OCI-LY1 (cell line): ENCODE data around the gene NR5A1.

Experiments
- CTCF ChIP-seq: fragments of 200-600 bp; sonication (generic), shearing (Covaris generic); IDR thresholded peaks from 2 replicates; pipeline ENCODE4 v1.5.1; 2017; ENCODE audit warnings: mild to moderate bottlenecking, antibody characterized with exemption, low read length, moderate library complexity, mixed read lengths
- EZH2 ChIP-seq: fragments of 200-600 bp; sonication (generic), shearing (Covaris generic); IDR thresholded peaks from 2 replicates; pipeline ENCODE4 v1.8.0; 2017; ENCODE audit warnings: borderline replicate concordance, mixed run types, mild to moderate bottlenecking, antibody characterized with exemption, low read length, moderate library complexity, mixed read lengths

GRCh38 chr9:124500028-124500795 lies 7.0 kb downstream of the NR5A1 start:
- TF ChIP-seq CTCF (no peak), EZH2 (no peak)
